Inferior parietal cortex (tissue), 1 donor: ENCODE data around the gene AOPEP.

Experiments
- DNase-seq: peaks from one replicate; pipeline ENCODE4 v3.0.0-alpha.2; 2016; ENCODE audit errors: extremely low spot score

AOPEP gene

DNA sequence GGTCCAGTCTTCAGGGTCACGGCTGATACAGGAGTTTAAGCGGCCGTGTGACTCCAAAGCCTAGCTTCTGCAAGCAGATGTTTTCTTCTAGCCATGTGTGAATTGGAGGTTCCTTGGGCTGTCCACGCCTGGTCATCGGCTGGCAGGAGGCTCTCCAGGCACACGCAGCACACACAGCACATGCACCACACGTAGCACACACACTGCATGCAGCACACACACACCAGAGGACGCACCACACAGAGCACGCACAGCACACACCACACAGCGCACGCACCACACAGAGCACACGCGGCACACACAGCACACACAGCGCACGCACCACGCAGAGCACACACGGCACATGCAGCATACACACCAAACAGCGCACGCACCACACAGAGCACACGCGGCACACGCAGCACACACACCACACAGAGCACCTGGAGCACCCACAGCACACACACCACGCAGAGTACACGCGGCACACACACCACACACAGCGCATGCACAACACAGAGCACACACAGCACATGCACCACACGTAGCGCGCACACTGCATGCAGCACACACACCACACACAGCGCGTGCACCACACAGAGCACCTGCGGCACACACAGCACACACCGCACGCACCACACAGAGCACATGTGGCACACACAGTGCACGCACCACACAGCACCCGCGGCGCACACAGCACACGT, 356.7 kb downstream of the AOPEP start:
- no peak for DNase-seq

DNA sequence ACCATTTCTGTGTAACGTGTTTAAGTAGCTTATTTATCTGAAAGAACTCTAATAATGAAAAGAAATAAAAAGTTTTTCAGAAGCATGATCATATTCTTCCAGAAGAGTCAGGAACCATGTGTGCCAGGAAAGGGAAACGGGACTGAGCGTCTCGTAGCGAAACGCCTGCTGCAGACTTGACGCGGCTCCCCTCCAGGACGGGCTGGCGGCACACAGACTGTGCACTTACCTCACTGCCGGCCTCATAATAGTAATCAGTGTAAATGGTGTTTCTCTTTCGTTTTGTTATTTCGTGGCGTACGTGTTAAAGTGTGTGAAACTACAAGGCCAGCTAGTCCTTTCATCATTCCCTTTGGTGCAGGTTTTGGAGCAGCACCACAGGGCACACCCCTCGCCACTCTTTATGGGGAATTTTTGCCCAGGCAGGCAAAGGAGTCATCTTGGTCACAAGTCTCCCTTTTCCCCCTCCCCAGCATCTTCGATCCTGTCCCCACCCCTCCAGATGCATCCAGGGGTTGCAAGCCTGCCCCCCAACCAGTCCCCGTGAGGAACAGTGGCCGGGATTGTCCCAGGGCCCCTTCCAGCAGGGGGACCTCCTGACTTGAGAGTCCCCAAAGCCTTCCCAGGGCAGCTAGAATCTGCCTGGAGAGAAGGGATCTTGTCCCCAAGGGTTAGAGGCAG, 357.9 kb downstream of the AOPEP start:
- DNase-seq = no peak

DNA sequence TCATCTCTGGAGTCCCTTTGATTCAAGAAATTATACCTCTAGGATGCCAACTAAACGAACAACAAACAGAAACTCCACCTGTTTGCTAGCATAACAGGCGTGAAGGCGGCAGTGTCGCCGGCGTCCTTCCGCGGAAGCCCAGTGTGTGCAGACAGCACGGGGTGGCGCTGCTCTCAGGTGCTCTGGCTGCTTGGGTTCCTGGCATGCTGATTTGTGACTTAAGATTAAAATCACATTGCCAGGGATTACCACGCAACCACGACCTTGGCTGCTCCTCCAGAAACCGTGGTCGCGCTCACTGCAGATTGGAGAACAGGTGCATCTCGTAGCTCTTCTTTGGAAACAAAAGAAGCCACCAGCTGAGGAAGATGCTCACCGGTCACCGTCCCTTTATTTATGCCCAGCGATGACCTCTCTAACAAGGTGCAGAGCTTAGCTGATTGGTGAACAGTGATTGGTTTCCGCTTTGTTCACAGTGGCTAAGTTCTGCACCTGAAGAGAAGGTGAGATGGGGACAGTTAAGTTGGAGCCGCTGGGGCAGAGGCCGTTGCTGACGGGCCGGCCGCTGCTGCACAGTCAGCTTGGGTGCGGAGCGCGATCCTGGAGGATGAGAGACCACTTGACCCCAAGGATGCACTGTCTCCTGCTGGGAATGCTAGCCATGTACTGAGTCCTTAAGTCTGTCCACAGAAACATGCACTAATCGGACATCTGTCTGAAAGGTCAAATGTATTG, 358.7 kb downstream of the AOPEP start:
- DNase-seq = no peak

DNA sequence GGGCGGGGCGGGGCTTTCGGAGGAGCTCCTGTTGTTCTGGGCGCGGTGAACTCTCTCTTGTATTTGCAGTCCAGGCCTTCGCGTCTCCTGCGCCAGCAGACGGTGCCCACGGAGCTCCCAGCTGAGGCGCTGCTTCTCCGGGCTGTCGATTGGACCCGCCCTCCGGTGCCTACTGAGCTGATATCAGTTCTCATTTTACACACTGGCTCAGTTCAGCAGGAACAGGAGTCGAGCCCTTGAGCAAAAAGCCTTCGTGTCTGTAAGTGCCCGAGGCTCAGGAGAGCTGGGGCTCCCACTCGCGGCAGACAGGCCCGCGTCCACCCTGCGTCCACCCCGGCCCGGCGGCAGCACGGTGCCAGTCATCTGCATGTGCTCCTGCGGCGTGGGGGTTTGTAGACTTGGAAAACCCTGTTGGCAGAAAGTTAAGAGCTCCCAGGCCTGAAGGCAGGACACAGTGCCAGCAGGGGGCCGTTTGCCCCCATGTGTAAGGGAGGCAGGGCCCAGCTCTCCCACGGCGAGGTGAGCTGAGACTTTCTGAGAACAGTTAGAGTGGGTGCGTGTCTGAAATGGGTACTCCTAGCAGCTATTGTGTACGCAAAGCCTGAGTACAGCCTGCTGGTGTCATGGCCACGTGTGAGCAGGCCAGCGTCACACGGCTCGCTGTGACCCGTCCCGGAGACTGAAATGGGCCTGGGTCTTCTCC, 359.5 kb downstream of the AOPEP start:
- no peak for DNase-seq

DNA sequence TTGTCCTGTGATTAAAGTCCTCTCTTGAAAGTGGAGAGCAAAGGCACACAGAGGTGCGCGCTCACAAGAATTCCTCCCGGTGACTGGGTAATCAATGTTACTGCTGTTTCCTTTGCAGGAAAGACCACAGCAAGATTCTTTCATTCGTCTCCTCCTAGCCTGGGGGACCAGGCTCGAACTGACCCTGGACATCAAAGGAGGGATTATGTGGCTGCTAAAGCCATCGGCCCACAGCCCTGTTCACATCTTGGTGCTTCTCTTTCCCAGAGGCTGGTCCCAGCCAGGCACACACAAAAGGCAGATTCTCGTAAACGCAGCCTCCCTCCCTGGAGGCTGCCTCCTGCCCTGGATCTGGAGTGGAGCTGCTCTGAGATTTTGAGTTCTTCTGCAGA, 360.1 kb downstream of the AOPEP start:
- no peak for DNase-seq

DNA sequence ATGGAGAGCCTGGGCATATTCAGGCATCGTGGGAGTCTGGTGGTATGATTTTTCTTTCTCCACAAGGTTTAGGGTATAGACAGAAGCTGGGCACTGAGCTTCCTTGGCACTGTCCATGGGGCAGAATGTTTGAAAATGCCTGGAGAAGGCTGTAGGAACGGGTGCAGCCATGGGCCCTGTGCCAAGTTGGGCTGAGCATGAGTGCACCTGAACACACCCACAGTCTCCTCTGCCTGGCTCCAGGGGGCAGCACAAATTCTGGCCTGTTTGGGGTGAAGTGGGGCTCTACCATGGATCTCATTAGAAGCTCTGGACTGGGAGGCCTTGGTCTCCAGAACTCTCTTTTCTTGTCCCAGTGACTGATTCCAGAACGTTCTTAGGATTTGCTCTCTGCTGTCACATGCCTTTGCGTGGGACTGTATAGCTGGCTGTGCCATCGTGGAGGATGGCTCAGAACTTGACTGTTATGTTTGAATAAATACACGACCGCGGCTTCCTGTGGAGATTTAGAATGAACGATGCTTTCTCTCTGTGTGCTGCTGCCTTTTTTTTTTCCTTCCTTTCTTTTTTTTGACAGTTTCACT, 361.3 kb downstream of the AOPEP start:
- no peak for DNase-seq

DNA sequence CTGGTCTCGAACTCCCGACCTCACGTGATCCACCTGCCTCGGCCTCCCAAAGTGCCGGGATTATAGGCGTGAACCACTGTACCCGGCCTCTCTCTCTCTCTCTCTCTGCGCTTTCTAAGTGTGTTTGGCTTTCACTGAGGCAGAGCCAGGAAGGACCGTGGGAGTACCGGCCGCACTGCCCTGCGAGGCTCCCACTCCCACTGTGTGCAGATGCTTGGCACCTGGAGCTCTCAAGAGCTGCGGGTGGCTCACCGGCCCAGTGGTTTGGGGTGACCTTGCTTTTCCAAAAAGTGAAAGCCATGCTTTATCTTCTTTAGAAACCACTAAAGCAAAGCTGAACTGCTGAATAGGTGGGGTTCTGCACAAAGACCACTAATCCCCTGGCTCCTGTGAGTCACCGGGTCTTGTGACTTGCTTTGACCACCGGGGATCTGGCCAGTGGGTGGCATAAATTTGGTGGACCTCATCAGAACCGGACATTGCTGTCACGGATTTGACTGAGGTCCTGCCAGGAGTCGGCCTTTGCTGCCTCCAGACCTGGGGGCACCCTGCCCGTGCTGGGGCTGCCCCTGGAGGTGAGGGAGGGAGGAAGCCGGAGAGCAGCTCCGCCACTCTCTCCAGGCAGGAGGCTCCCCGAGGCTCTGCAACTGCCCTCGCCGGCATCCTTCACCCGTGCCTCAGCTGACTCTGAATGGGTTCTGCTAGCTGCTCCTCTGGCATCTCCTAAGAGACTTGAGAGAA, 362.1 kb downstream of the AOPEP start:
- no peak for DNase-seq

DNA sequence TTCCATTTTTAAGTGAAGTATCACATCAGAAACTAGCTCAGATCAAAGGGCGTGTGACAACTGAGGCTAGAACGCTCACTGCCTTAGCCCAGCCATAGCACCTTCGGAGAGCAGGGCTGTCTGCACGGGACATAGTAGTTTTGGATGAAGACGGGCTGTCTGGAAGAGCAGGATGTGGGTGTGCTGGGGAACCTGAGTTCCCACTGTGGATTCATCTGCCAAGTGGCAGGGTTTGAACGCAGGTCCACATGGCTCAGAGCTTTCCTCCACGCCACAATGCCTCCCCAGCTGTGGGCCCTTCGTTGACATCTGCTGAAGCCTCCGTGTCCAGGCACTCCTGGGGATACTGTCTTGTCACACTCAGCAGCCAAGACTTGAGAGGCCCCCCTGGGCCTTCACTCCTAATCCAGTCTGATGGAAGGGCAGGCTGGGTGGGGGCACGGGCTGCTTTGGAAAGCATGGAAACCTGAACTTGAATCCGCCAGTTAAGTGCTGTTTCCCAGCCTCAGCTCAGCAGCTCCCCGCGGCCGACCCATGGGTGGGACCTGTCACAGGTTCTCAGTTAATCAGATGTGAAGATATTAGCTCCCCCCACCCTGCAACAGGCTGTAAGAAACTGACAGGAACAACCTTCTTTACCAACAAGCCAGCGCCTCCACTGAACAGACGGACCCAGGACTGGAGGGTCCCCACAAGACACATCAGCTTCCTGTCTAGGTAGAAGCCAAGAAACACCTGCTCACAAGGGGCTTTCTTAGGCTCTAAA, 362.9 kb downstream of the AOPEP start:
- DNase-seq = no peak

DNA sequence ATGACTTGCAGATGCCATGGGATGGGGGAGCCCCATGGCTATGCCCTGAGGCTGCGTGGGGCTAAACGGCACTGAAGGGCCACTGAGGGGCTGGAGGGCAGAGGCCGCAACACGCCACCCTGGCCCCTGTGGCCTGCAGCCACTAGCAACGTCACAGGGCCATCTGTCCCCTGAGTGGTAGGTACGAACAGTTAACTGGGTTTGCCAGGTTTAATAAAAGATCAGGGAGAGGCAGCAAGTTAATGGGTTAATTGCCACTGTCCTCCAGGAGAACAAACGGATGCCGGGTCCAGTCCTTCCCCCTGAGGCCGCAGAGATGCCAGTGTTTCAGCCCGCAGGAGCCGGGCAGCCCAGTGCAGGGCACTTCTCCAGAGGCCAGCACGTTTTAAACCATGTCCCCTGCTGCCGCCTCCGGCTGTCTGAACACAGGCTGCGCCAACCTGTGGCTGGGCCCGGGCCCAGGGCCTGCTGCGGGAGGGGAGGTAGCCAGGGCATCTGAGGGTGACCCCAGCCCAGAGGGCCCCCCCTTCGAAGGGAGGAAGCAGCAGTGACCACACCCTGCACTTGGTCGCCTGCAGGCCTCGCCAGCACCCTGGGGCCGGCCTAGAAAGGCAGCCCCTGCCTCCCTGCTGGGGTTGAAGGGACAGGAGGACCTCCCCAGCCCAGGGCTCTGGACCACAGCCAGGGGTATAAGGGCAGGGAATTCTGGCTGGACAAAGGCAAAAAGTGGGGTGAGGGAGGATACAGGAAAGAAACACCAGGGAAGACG, 363.7 kb downstream of the AOPEP start:
- DNase-seq = no peak

DNA sequence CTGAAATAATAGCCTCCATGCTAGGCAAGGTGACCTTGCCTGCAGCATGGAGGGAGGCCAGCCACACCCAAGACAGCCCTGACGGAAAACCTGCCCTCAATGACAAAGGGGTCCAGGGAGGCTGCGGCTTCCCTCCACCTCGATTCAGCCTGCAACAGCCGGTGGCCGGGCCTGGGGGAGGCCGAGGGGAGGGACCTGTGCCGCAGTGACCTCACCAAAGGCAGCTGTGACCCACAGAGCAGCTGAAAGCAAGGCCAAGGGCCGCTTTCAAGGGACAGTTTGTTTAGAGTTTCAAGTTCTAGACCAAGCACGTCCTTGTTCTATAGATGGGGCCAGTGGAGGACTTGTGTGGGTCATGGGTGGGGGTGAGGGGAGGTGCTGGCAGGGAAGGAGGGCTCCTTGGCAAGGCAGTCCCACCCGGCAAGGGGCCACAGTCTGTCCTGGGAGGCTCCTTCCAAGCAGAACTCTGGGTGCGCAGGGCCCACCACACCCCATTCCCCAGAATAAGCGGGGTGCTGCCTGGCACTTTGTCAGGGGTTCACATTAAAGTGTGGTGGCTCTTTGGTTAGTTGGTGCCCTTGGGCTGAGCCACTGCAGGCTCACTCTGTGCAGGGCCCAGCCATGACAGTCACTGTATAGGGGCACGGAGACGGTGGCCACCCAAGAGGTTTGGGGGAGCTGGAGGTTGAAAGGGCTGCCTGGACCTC, 364.5 kb downstream of the AOPEP start:
- no peak for DNase-seq

DNA sequence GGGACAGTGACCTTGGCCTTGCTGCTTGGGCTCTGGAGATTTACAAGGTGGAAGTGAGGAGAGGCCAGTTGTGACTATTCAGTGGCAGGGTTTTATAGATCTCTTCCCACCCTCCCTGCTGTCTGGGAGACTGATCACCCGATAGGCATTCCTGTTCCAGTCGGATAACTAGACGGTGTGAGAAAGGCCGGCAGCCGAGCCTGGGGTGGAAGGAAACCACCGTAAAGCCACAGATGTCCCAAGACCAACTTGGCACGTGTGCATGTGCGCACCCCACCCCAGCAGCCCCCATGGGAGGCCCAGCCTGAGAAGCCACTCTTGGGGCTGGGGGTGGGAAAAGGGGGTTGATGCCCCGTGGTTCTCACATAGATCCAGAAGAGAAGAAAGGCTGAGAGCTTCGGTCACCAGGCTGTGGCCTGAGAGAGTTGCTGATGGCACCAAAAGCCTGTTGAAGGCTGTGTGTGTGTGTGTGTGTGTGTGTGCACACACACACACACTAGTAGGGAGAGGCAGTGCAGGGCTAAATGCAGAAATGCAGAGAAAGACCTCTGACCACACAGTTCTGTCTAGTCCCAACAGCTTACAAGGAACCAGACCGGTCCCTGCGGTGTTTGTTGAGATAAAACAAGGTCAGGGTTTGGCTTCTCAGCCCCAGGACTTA, 365.2 kb downstream of the AOPEP start:
- no peak for DNase-seq

DNA sequence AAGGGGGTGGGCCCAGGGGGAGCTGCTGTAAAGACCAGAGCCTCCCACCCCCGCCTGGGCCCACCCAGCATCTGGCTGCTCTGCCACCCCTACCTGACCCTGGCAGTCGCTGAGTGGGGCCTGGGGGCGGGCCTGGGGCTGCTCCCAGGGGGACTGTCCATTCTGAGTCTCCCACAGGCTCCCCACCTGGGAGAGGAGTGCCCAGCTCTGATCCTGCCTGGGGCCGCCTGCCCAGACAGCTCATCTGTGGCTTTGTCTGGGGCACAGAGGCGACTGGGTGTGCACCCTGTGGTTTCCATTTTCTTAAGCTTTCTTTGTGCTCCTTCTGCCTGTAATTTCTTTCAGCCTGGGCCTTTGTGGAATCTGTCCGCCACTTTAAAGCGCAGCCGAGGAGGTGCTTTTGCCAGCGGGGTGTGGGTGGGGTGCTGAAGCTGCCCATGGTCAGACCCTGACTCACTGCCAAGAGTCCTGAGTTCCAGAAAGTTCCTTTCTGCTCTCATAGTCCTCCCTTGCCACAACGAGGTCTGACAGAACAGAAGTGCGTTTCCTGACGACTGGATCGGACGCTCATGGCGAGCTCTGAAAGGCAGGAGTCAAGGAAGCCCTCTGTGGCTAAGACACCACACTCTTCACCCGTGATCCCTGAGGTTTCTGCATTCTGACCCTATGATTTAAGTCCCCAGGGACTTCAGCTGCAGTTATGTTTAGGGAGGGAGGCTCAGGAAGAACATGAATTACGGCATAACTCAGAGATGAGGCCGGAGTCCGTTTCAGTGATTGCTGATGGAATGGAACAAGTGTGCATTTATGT, 366.0 kb downstream of the AOPEP start:
- DNase-seq = no peak

DNA sequence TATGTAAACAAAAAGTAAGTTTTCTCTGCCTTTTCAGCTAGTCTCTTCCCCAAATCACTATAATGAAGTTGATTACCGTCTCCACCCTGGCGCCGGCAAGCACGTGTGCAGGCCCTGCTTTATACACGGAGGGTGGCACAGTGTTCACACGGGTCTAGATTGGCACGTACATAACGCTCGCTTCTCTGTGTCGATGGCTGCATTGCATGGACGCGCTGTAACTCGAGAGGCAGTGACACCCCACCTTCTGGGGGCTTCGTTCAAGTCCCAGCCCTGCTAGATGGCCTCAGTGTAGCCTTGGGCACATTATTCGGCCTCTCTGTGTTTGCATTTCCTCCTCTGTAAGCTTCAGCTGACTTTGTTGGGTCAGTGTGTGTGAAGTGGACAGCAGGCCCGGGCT, 367.1 kb downstream of the AOPEP start:
- no peak for DNase-seq

DNA sequence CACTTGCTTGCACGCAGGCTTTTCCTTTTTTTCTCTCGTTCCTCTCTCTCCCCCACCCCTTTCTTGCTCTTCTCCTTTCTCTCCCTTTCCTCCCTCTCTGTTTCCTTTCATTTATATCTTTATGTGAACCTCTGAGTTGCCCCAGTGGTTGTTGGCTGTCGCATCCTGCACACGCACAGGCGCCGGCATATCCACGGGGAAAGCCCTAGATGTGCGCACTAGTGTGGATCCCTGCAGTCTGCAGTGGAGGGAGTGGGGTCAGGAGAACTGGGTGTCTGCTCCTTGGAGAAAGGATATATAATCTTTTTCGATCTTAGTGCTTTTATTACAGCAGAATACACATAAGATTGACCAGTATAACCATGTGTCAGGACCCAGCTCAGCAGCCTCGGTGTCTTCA, 367.5 kb downstream of the AOPEP start:
- no peak for DNase-seq

DNA sequence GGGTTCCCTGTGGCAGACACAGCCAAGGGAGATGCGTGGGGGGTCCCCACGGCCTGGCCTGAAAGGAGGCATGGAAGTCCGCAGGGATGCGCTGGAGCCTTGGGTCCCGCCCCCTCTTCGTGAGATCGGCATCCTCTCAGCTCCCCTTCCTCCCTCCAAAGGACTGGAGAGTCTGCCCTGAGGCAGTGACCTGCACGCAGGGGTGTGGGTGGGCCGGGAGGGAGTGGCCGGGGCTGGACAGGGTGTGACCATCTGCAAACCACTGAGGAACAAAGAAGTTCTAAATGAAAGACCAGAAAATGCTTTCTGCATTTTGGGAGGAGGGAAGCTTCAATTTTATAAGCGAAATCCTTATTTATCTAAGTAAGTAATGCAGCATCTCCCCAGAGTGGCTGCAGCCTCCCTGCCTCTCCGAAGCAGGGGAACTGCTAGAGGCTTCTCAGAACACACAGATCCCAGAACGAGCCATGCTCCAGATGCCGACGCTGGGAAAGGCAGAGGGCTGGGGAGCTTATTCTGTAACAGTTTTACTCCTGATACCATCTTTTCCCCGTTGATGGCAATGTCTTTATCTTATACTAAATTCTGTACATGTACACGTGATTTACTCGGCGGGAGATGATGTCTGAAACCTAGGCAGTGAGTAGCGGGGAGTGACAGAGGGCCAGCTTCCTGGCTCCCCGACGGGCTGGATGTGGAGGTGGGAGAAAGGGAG, 369.3 kb downstream of the AOPEP start:
- DNase-seq = no peak

DNA sequence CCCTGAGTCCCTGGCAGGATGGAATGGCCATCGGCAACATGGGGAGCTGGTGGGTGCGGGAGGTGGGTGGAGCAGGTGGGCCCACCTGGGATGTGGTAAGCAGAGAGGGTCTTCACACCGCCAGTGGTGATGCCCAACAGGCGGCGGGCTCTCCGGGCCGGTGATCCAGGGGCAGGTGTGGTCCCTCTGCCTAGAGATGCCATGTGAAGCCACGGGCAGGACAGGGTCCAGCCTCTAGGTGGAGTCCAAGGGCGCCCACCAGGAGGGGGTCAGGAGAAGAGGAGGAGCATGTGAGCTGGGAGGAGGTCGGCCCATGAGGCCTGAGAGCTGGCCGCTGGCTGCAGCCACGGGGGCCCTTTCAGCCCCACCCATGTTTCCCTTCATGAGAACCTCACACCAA, 369.9 kb downstream of the AOPEP start:
- no peak for DNase-seq

DNA sequence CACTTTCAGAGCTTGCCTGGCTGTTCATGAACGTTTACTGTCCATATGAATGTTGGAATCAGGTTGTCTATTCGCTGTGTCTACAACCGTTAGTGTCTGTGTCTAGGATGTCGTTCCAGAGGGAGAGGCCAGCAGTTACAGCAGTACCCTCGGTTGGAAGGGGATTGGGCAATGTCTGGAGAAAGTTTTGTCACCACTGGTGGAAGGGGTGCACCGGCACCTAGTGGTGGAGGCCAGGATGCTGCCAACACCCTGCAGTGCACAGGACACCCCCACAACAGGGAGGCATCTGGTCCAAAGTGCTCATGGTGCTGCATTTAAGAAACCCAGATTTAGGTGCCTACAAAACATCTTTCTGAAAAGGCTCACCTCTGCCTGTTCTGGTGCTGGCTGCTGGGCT, 370.3 kb downstream of the AOPEP start:
- DNase-seq = no peak
